Inflammatory macrophage treated with lipopolysaccharide for 4 hours (primary cell): ENCODE data around the gene REG3A.

Experiments used
- DNase-seq: peaks from one replicate; pipeline ENCODE4 v3.0.0-alpha.2; 2020

The REG3A gene

DNA sequence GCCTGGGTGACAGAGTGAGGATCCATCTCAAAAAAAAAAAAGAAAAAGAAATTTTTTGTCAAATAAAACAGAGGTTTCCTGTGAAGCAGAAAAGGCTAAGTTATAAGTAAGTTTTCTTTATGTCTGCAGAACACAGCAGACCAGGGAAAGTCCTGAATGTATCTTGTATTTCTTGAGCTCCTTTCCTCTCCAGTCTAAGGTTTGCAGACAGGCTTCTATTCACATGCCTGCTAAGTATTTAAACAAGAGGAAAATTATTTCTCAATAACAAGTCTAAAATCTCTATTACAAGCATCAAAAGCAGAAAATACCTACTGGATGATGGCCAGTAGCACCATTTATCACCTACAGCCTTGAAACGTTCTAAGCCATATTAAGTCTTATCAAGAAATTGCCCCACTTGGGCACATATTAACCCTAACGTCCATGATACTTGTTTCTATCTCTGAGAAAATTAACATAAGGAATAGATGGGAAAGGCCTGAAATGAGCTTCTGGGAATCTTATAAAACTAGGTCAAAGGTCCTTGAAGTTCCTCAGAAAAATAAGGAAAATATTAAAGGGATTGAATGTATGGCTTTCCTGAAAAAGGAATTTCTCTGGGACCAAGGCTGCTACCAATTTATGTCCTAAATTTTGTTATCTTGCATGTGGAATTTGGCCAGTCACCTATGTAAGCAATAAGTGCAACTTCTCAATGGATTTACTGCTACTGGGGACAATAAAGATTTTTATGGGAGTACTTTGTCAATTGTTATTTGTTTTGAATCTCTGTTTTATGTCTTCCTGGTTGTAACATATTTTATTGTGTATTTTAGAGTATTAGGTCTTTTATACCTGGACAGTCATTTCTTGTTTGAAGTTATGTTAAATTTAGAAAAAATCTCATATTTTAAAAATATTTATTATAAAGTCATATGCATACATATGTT is 42.3 kb downstream of the REG3A start:
- DNase-seq, result no peak

DNA sequence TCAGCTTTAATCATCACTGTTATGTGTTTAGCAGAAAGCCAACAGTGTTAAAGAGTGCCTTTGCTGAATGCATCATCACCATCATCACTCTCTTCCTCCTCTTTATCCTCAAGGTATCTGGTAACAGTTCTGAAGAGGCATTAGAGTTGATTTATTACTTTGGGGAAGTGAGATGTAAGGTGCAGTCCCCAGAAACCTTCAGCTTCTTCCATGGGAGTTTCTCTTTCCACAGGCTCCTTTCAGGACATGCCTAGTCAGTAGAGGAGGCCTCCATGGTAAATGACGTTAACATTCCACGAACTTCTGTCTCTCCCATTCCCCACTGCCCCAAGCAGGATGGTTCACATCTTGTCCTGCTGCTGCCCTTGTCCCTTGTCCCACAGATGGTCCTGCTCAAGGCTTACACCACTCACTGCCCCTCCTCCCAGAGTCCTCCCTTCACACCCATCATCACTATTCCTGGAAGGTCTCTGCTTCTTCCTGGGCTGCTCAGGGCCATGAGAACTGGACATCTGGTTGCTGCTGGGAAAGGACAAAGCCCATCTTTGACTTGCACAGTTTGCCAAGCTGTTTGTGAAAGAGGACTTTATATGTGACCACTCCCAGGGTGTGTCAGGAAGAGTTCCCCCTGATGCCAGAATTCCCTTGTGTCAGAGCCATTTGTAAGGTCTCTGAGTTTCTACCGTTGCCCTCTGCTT is 44.6 kb downstream of the REG3A start:
- no peak for DNase-seq

DNA sequence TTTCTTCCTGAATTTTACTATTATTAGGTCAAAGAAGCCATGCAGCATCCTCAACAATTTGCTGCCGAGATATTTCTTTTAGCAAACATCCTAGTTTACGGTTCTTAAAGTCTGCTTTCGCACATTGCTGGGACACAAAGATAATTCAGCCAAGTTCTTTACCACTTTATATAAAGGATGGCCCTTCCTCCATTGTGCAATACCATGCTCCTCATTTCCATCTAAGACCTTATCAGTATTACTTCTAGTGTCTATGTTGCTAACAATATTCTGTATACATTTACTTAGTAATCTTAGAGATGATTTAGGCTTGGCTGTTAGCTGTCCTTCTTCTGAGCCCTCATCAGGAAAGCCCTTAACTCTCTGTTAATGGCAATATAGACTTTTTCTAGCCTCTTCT is 47.3 kb downstream of the REG3A start:
- DNase-seq, result no peak
